GM23338 (cell line): ENCODE results near the gene UBE2E2. TPM values are rescaled to one million over a fixed set of nuclear protein-coding genes. Genes with fewer than 3 reads are reported as not detected.

ENCODE experiments used
- ATAC-seq: fragments of 200-7000 bp; cut with Tn5 transposase; 3 replicates; pipeline ENCODE4 v1.9.1; 2020
- DNase-seq: peaks from one replicate; pipeline ENCODE4 v3.0.0-alpha.2; 2015; ENCODE audit warnings: low spot score
- H2AFZ ChIP-seq: fragments of 200-600 bp; sonication (generic); 2 replicates; pipeline ENCODE4 v1.8.0; 2016; ENCODE audit warnings: antibody characterized with exemption, mild to moderate bottlenecking, moderate library complexity
- H3F3A ChIP-seq: fragments of 200-600 bp; sonication (generic); replicated peaks from 2 replicates; pipeline ENCODE4 v1.8.0; 2017; ENCODE audit warnings: antibody characterized with exemption, mixed run types, low read depth
- H3K27ac ChIP-seq: fragments of 200-600 bp; sonication (generic); 2 replicates; pipeline ENCODE4 v1.6.1; 2016; ENCODE audit warnings: low read depth
- H3K27me3 ChIP-seq: fragments of 200-600 bp; sonication (generic); 2 replicates; pipeline ENCODE4 v1.8.0; 2016; ENCODE audit warnings: mild to moderate bottlenecking, mixed run types, moderate library complexity; ENCODE audit not compliant: insufficient read depth
- H3K36me3 ChIP-seq: fragments of 200-600 bp; sonication (generic); 2 replicates; pipeline ENCODE4 v1.8.0; 2016; ENCODE audit warnings: mild to moderate bottlenecking; ENCODE audit not compliant: insufficient read depth
- H3K4me1 ChIP-seq: fragments of 200-600 bp; sonication (generic); 2 replicates; pipeline ENCODE4 v1.8.0; 2016; ENCODE audit warnings: mild to moderate bottlenecking, moderate library complexity; ENCODE audit not compliant: insufficient read depth
- H3K4me2 ChIP-seq: fragments of 200-600 bp; sonication (generic); 2 replicates; pipeline ENCODE4 v1.7.1; 2017; ENCODE audit warnings: mixed run types
- H3K4me3 ChIP-seq: fragments of 200-600 bp; sonication (generic); 2 replicates; pipeline ENCODE4 v1.6.1; 2016; ENCODE audit warnings: mixed run types
- H3K79me2 ChIP-seq: fragments of 200-600 bp; sonication (generic); replicated peaks from 2 replicates; pipeline ENCODE4 v1.8.0; 2017; ENCODE audit warnings: mild to moderate bottlenecking; ENCODE audit not compliant: insufficient read depth
- H3K9me2 ChIP-seq: fragments of 200-600 bp; sonication (generic); 2 replicates; pipeline ENCODE4 v1.8.0; 2017; ENCODE audit not compliant: insufficient read depth
- H4K20me1 ChIP-seq: fragments of 200-600 bp; sonication (generic); replicated peaks from 2 replicates; pipeline ENCODE4 v1.8.0; 2017; ENCODE audit warnings: mild to moderate bottlenecking; ENCODE audit not compliant: insufficient read depth
- H3K27ac Mint-ChIP-seq: 2 replicates; pipeline ENCODE4 v1.8.0; 2020; ENCODE audit warnings: inconsistent platforms, mild to moderate bottlenecking, moderate library complexity, mixed read lengths
- H3K27me3 Mint-ChIP-seq: 3 replicates; pipeline ENCODE4 v1.8.0; 2022; ENCODE audit warnings: low read depth, mild to moderate bottlenecking, moderate library complexity, mixed read lengths, inconsistent platforms; ENCODE audit not compliant: insufficient read depth, poor library complexity
- H3K36me3 Mint-ChIP-seq: 3 replicates; pipeline ENCODE4 v1.8.0; 2021; ENCODE audit warnings: low read depth, mild to moderate bottlenecking, inconsistent platforms, moderate library complexity, mixed read lengths
- H3K4me1 Mint-ChIP-seq: 3 replicates; pipeline ENCODE4 v1.8.0; 2020; ENCODE audit warnings: mild to moderate bottlenecking, inconsistent platforms, mixed read lengths
- H3K4me3 Mint-ChIP-seq: 3 replicates; pipeline ENCODE4 v1.8.0; 2021; ENCODE audit warnings: moderate library complexity, mild to moderate bottlenecking, inconsistent platforms, mixed read lengths
- H3K9me3 Mint-ChIP-seq: 3 replicates; pipeline ENCODE4 v1.8.0; 2020; ENCODE audit warnings: moderate library complexity, mild to moderate bottlenecking, inconsistent platforms, mixed read lengths
- CREB1 ChIP-seq: fragments of 250-450 bp; sonication (Bioruptor Pico); IDR thresholded peaks from 2 replicates; pipeline ENCODE4 v1.5.0; 2020; ENCODE audit warnings: low read depth, mild to moderate bottlenecking, moderate library complexity
- CTCF ChIP-seq, 2 experiments: fragments of 200-600 bp in 1 of 2; sonication (generic) in 1 of 2; conservative IDR thresholded peaks; 2 replicates each; pipeline versions ENCODE4 v1.5.1 to v1.6.1; 2016 to 2017; ENCODE audit warnings: antibody characterized with exemption in 2 of 2, low read depth in 2 of 2, mild to moderate bottlenecking in 2 of 2, moderate library complexity in 1 of 2
- ETS1 ChIP-seq: IDR thresholded peaks from 2 replicates; pipeline ENCODE4 v1.6.1; 2016; ENCODE audit warnings: antibody characterized with exemption
- EZH2 ChIP-seq: fragments of 200-600 bp; sonication (generic); IDR thresholded peaks from one replicate; pipeline ENCODE4 v1.8.0; 2017; ENCODE audit warnings: antibody characterized with exemption, mild to moderate bottlenecking, low read depth; ENCODE audit not compliant: unreplicated experiment
- EZH2phosphoT487 ChIP-seq: fragments of 200-600 bp; sonication (generic); IDR thresholded peaks from one replicate; pipeline ENCODE4 v1.8.1; 2018; ENCODE audit warnings: antibody characterized with exemption; ENCODE audit not compliant: unreplicated experiment
- JUNB ChIP-seq: IDR thresholded peaks from one replicate; pipeline ENCODE4 v1.6.1; 2016; ENCODE audit warnings: antibody characterized with exemption; ENCODE audit not compliant: unreplicated experiment
- NANOG ChIP-seq: IDR thresholded peaks from 2 replicates; pipeline ENCODE4 v1.6.1; 2016; ENCODE audit warnings: antibody characterized with exemption, borderline replicate concordance
- POLR2AphosphoS5 ChIP-seq: IDR thresholded peaks from 2 replicates; pipeline ENCODE4 v1.6.1; 2016; ENCODE audit warnings: antibody characterized with exemption, low read depth
- REST ChIP-seq: IDR thresholded peaks from one replicate; pipeline ENCODE4 v1.6.1; 2018; ENCODE audit warnings: antibody characterized with exemption; ENCODE audit not compliant: unreplicated experiment
- STAT1 ChIP-seq: IDR thresholded peaks from one replicate; pipeline ENCODE4 v1.6.1; 2016; ENCODE audit warnings: antibody characterized with exemption; ENCODE audit not compliant: unreplicated experiment
- ZNF114 ChIP-seq: fragments of 250-450 bp; sonication (Bioruptor Pico); IDR thresholded peaks from 2 replicates; pipeline ENCODE4 v1.5.0; 2020; ENCODE audit warnings: mild to moderate bottlenecking, moderate library complexity
- ZNF331 ChIP-seq: fragments of 250-450 bp; sonication (Bioruptor Pico); IDR thresholded peaks from 2 replicates; pipeline ENCODE4 v1.5.0; 2020; ENCODE audit warnings: low read depth, mild to moderate bottlenecking, moderate library complexity
- ZNF462 ChIP-seq: fragments of 250-450 bp; sonication (Bioruptor Pico); IDR thresholded peaks from 2 replicates; pipeline ENCODE4 v1.5.0; 2020; ENCODE audit warnings: mild to moderate bottlenecking, moderate library complexity
- polyA plus RNA-seq: library from polyadenylated mRNA; unstranded; fragments of >200 nt; fragmentation: Nextera tagmentation; extraction: Ambion mirVana; gene quantifications from 2 replicates; pipeline ENCODE4 v1.2.1, GENCODE V29; 2016
- total RNA-seq: library from RNA; depleted of rRNA; stranded (reverse); fragments of >200 nt; shearing (Covaris generic); gene quantifications from 2 replicates; pipeline ENCODE4 v1.2.3, GENCODE V29; 2014

Gene UBE2E2
- total and polyA plus RNA-seq, 2 experiments from 2014 or later, result 86.9 to 169 TPM

GRCh38 chr3:23201154-23201838 lies 1.8 kb upstream of the UBE2E2 start:
- Mint-ChIP-seq H3K9me3 (no peaks in the 10 kb centered on the region), H3K27me3 (peaks cover 12% of the 10 kb centered on the region), H3K27ac (no peak overlapping the region), H3K4me1 (peaks cover 19% of the 10 kb centered on the region), H3K4me3 (peak overlapping the region; percentile 24), H3K36me3 (no peaks in the 10 kb centered on the region; the same call in 2 of the 3 replicates)
- H2AFZ ChIP-seq, result no peak overlapping the region
- ATAC-seq (no peak), DNase-seq (no peak)
- H3K27ac ChIP-seq, result no peak overlapping the region
- H3K4me2 ChIP-seq, result no peak overlapping the region
- peaks cover 23% of the 10 kb centered on the region for H3K79me2 ChIP-seq
- H3K36me3 ChIP-seq, result no peaks in the 10 kb centered on the region
- no peak for TF ChIP-seq EZH2phosphoT487
- TF ChIP-seq STAT1, result no peak
- TF ChIP-seq ETS1, result no peak
- no peak for TF ChIP-seq ZNF331
- no peak for TF ChIP-seq EZH2
- no peak for TF ChIP-seq POLR2AphosphoS5
- no peak for TF ChIP-seq CTCF (conservative IDR thresholded peaks at IDR 0.05; ENCODE audit: low read depth in 2 of 2)
- TF ChIP-seq JUNB, result no peak
- TF ChIP-seq REST, result no peak
- no peak for TF ChIP-seq NANOG
- TF ChIP-seq ZNF462, result no peak
- TF ChIP-seq ZNF114 (CRISPR knock-in tag), result no peak
- TF ChIP-seq CREB1, result no peak
- no peaks in the 10 kb centered on the region for H4K20me1 ChIP-seq
- peaks cover 22% of the 10 kb centered on the region for H3K27me3 ChIP-seq
- 0 out of 2 replicates have a peak, but pooled peaks cover 3% of the 10 kb centered on the region for H3F3A ChIP-seq
- no peak overlapping the region for H3K4me3 ChIP-seq
- peaks cover 27% of the 10 kb centered on the region for H3K4me1 ChIP-seq
- no peaks in the 10 kb centered on the region for H3K9me2 ChIP-seq
